ENCODE data around the gene CORO2A. TPM values are rescaled to one million over a fixed set of nuclear protein-coding genes. Genes with fewer than 3 reads are reported as not detected.

CORO2A gene
- total and polyA plus RNA-seq, 7 donors: 1.2 to 39.6 (median 1.8) TPM

- H3K27ac ChIP-seq: no peak overlapping the region
- WGBS, 2 donors: 38 to 49% methylated on average over 6 of the region's 6 CpGs
- TF ChIP-seq EP300 (IDR thresholded peaks at IDR 0.05) (no peak), CTCF (IDR thresholded peaks at IDR 0.05) (no peak), POLR2AphosphoS5 (IDR thresholded peaks at IDR 0.05) (no peak), POLR2A (IDR thresholded peaks at IDR 0.05) (no peak)
- H3K36me3 ChIP-seq: peaks cover 0 to 32% (median 9%) of the 10 kb centered on the region in 4 donors
- H3K27me3 ChIP-seq: no peaks in the 10 kb centered on the region
- no peak for DNase-seq
- intact Hi-C loops (cut with DNase I): loop anchor here (2.0 to 10.0 kb wide), 2 partner anchors 129 to 187 kb away; no protein-coding TSS in a partner anchor
- H3K9me3 ChIP-seq: no peaks in the 10 kb centered on the region
- H3K4me3 ChIP-seq: no peak overlapping the region
- peaks cover 0 to 13% (median 10%) of the 10 kb centered on the region in 4 donors for H3K4me1 ChIP-seq
Measured at GRCh38 chr9:98075332-98075805, 117.1 kb downstream of the CORO2A start.

GRCh38 chr9:98074115-98074990, 118.1 kb downstream of the CORO2A start:
- Histone ChIP-seq H3K4me1 (peaks cover 0 to 11% (median 7%) of the 10 kb centered on the region in 4 donors), H3K27me3 (no peaks in the 10 kb centered on the region), H3K4me3 (no peak overlapping the region), H3K27ac (peak overlapping the region in 2 of 4 donors; percentile 18 to 28), H3K36me3 (peaks cover 0 to 21% (median 6%) of the 10 kb centered on the region in 4 donors), H3K9me3 (no peaks in the 10 kb centered on the region)
- 13 to 33% methylated on average over 13 of the region's 13 CpGs for WGBS, 2 donors
- DNase-seq: no peak
- intact Hi-C loops (cut with DNase I): loop anchor here (2.0 to 10.0 kb wide), 2 partner anchors 130 to 188 kb away; no protein-coding TSS in a partner anchor
- no peak for TF ChIP-seq POLR2AphosphoS5 (IDR thresholded peaks at IDR 0.05)
- no peak for TF ChIP-seq POLR2A (IDR thresholded peaks at IDR 0.05)
- TF ChIP-seq CTCF (IDR thresholded peaks at IDR 0.05): peak in 3 of 4 experiments; percentile 72 to 92 (median 77)
- TF ChIP-seq EP300 (IDR thresholded peaks at IDR 0.05): no peak

- Histone ChIP-seq H3K9me3 (no peaks in the 10 kb centered on the region), H3K27ac (no peak overlapping the region), H3K4me3 (no peak overlapping the region), H3K27me3 (no peaks in the 10 kb centered on the region), H3K4me1 (peaks cover 0 to 11% (median 7%) of the 10 kb centered on the region in 4 donors), H3K36me3 (no peaks in the 10 kb centered on the region)
- 17 to 64% methylated on average over 9 of the region's 9 CpGs for WGBS, 2 donors
- DNase-seq: no peak
- intact Hi-C loops (cut with DNase I): loop anchor here (10.0 kb wide), 1 partner anchor 133 kb away; no protein-coding TSS in a partner anchor
- TF ChIP-seq EP300 (IDR thresholded peaks at IDR 0.05) (no peak), CTCF (IDR thresholded peaks at IDR 0.05) (no peak), POLR2AphosphoS5 (IDR thresholded peaks at IDR 0.05) (no peak)
Measured at GRCh38 chr9:98071737-98072136, 120.7 kb downstream of the CORO2A start.

Small RNAs within 50 kb of the gene (small RNA-seq; reads per million reads assigned to genes)
- gene MIR6854 (0 reads per million in 3 donors), gene RF00017 (0 reads per million in 3 donors)

Other genes starting within 250 kb of the CORO2A start
- gene ANP32B, start 209.3 kb downstream of the CORO2A start, total RNA-seq: 10 to 100 TPM; 31.4 to 66.7 (median 51.3) TPM
- 100 to 1,000 TPM; 160 to 217 (median 198) TPM for gene ANP32B, start 209.3 kb downstream of the CORO2A start, polyA plus RNA-seq
- gene NANS, start 135.9 kb downstream of the CORO2A start, total RNA-seq: 10 to 100 TPM; 24.6 to 38.1 (median 28.4) TPM
- gene NANS, start 135.9 kb downstream of the CORO2A start, polyA plus RNA-seq: 100 to 1,000 TPM; 316 to 470 (median 434) TPM
- 10 to 100 TPM in 2 of 4 donors, 1 to 10 TPM in 2; 7.2 to 13.2 (median 9.0) TPM for gene TRIM14, start 73.4 kb downstream of the CORO2A start, total RNA-seq
- gene TRIM14, start 73.4 kb downstream of the CORO2A start, polyA plus RNA-seq: 10 to 100 TPM; 14.4 to 40.1 (median 17.8) TPM
- gene TBC1D2, start 63.0 kb upstream of the CORO2A start, total RNA-seq: 10 to 100 TPM in 1 of 4 donors, 1 to 10 TPM in 3; 4.8 to 13.8 (median 5.3) TPM
- 10 to 100 TPM; 13.3 to 23.8 (median 15.0) TPM for gene TBC1D2, start 63.0 kb upstream of the CORO2A start, polyA plus RNA-seq